NCI-H526 treated with DMSO at 0.1 percent for 48 hours (cell line): ENCODE data around the gene RPS6KA3.
"Not testable (repeated sequence)": the region's sequence is repeated elsewhere in the genome, so short reads cannot be mapped to it uniquely, and the experiment has no call there.

Experiments used
- DNase-seq: peaks from one replicate; lab custom pipeline; 2025; lab: John Stamatoyannopoulos, UW

The RPS6KA3 gene

GRCh38 chrX:20218836-20219505 is 47.7 kb downstream of the RPS6KA3 start:
- no peak for DNase-seq

- DNase-seq, result no peak
Observed at GRCh38 chrX:20217906-20218305, 48.8 kb downstream of the RPS6KA3 start.

DNA sequence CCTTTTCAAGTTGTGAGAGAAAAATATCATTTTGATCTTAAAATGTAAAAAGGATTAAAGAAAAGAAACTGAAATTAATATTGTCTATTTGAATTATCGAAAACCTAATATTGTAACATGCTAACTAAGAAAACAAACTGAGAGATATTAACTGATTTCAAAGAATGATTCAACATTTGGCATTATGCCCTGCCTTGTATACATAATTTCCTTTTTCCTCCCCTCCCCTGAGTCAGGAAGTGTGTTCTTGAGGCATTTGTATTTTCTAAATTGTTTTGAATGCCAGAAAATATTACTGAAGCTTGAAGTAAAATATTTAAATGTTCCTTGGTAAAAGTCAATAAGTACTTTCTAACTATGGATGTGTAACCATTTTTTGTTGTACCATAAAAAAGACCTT is 49.4 kb downstream of the RPS6KA3 start:
- no peak for DNase-seq

- DNase-seq, result no peak
Observed at GRCh38 chrX:20215565-20215964, 51.1 kb downstream of the RPS6KA3 start.

DNA sequence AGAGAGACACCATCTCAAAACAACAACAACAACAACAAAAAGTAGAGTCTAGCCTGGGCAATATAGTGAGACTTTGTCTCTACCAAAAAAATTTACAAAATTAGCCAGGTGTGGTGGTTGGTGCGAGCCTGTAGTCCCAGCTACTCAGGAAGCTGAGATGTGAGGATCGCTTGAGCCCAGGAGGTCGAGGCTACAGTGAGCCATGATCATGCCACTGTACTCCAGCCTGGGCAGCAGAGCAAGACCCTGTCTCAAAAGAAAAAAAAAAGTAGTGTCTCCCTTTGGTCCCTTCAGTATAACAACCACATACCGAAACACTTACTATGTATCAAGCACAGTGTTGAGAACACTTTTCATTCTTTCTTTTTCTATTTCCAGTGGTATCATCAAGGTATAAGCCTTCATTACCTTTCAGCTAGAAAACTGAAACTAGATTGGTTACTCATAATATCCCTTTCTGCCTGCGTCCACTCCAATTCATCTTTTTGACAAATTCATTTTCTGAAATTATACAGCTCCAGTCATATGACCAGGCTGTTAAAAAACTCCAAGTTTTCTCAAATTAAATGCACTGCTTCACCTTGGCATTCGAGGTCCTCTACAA is 54.1 kb downstream of the RPS6KA3 start:
- DNase-seq, result no peak

DNA sequence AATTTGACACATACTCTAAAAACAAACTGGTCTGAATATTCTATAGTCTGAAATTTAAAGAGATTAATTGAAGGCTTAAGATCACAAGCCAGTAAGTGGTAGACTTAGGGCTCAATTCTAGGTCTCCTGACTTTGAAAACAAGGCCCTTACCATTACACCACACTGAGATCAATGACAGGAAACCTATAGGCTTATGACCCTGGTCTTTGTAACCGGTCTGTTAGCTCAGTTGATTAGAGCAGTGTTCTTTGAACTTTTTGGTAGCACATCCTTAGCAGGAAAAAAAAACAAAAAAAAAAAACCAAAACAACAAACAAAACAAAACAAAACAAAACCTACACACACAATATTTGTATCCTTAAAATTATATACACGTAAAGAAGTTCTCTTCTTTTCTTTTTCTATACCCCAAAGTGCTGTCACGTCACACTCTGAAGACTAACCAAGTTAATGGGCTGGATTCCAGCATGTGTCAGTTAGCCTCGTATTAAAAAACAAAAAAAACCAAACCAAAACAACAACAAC is 55.4 kb downstream of the RPS6KA3 start:
- DNase-seq, result no peak

DNA sequence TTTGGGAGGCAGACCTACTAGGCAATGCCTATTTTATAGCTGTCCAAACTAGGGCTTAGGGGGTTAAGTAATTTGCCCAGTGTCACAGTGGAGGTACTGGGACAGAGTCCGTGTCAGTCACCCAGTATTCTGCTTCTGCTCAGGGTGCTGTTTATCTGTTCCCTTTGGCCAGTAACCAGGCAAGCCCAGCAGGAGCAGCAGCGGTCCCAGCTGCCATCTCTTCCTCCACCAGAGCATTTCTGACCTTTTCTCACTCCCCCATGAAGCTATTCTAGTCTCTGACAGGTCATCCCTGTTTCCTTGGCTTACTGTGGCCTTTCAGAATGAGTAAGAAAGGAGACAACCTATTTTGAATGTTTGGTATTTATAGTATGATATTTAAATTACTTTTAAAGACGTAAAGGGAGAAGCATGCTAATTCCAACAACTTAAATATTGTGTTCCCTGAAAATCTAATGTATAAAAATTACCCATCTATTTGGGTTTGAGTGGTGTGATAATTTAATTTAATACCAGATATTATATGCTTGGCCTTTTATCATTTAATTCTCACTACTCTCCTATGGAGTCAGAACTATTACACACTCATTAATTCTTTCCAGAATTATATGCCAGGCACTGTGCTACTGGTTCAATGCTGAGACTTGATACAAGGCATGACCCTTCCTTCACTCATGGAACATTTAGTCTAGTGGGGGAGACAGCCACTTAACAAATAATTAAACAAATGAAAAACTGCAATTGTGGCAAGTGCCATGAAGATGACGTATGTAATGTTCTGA is 60.6 kb downstream of the RPS6KA3 start:
- no peak for DNase-seq

- no peak for DNase-seq
Observed at GRCh38 chrX:20204351-20204750, 62.4 kb downstream of the RPS6KA3 start.

- no peak for DNase-seq
Observed at GRCh38 chrX:20197641-20198210, 69.0 kb downstream of the RPS6KA3 start.

DNA sequence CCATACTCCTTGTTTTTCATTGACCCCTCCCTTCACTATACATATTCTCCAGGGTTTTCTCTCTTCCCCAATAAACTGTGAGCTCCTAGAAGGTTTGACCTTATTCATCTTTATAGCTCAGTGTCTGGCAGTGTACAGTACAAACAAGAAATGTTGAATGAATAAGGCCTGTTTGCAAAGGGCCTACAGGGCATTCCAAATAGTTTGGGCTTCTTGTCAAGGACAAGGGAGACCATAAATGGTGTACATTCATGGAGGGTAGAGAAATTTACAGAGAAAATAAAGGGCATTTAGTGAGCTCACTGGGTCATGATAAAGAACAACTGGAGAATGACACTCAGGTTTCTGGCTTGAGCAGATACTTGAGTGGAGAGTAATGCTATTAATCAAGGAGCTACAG is 77.5 kb downstream of the RPS6KA3 start:
- DNase-seq, result no peak

DNA sequence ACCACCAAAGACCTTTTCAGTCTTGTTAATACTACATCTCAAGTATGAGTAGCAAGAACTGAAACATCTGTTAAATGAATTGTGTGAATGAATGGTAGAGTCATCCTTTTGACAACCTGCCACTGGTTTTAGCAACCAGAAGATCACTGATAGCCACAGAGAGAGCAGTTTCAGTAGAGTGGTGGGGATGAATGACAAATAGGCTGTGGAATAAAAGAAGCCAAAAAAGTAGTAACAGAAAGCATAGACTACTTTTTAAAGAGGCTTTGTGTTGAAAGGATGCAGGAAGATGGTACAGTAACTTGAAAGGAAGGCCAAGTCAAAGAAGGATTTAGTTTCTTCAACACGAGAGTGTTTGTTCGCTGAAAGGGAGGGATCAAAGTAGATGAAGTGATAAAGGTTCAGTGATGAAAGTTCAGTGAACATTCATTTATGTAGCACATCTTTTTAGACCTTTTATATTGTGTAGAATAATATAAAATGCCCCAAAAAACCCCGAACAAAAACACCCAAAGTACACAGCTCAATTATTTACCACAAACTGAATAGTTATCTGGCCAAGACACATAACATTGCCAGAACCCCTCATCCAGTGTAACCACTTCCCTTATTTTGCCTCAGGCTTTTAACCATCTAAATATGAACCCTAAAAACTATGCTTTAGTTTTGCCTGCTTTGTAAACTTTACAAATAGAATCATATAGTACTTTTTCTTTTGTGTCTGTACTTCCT is 84.9 kb downstream of the RPS6KA3 start:
- DNase-seq, result no peak

DNA sequence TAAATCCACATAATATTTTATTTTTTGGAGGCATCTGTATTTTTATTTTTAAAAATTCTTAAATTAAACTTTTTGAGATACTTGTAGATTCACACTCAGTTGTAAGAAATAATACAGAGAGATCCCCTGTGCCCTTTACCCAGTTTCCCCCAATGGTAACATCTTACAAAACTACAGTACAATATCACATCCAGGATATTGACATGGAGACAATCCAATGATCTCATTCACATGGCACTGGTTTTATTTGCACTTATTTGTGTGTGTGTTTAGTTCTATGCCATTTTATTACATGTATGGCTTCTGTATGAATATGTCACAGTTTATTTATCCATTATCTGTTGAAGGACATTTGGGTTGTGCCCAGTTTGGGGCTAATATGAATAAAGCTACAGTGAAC is 89.6 kb downstream of the RPS6KA3 start:
- DNase-seq, result no peak

DNA sequence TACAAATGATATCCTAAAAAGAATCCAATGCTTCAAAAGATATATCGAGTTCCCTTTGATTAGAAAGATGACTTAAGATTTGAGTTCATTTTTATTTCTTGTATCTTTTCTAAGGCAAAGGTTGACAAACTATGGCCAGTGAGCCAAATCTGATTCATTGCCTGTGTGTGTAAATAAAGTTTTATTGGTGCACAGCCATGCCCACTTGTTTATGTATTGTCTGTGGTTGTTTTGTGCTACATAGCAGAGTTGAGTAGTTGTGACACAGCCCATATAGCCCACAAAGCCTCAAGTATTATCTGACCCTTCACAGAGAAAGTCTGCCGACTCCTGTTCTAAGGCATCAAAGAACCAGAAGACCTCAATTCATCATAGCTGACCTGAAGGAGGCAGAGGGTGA is 92.9 kb downstream of the RPS6KA3 start:
- DNase-seq, result no peak

- DNase-seq, result no peak
Observed at GRCh38 chrX:20173313-20173712, 93.4 kb downstream of the RPS6KA3 start.

DNA sequence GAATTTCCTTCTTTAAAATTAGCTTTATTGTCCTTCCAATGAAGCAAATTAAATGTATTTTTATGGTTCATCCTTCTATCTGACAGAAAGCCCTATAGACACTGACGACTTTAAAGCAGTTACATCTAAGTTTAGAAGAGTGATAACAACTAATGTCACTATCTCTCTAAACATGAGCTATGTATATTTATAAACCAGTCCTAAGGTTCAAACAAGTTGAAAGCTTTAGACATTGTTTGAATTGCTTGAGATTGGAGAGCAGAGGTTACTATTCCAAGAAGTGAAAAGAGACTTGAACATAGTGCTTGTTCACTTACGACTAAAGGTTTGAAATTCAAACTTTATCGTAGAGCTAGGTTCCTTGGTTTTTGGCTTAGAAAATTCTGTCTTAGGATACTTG is 94.8 kb downstream of the RPS6KA3 start:
- no peak for DNase-seq

GRCh38 chrX:20162516-20162915 is 104.2 kb downstream of the RPS6KA3 start:
- not testable (repeated sequence) for DNase-seq

DNA sequence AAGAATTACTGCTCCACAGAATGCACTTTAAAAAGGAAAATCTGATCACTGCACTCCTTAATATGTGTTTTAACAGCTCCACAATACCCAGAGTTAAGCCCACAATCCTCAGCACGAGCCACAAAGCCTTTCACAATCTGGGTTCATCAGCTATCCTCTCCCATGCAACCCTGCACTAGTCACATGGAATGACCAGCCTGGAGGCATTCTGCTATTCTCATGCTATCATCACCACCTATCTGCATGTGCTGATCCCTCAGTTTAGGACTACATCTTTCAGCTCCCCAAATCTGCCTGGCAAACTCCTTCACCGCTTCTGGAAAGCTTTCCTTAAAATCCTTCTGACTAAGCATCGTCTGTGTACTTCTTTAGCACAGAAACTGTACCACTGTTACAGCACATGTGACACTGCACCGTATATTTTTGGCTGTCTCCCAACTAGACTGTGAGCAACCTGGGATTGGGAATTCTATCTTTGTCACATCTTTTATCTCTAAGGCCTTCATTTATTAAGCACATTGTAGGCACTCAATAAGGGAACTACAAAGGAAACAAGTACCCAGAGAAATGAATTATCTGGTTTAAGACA is 106.8 kb downstream of the RPS6KA3 start:
- DNase-seq, result no peak

DNA sequence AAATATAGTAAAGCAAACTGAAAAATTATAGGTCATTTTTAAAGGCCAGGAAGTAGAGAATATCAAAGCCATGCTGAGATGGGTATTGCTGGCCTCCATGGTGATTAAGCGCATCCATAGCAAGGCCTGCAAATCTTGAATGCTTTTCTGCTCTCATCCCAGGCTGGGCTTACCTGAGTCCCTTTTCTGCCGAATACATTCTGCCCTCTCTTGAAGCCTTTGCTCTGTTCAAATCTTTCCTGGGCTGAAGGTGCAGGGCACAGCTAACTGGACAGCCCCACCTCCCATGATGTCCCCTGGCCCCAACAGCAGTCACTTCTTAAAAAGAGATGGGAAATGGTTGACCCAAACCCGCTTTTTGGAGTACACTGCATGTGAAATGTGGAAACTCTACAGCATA is 115.0 kb downstream of the RPS6KA3 start:
- DNase-seq, result no peak

- DNase-seq, result no peak
Observed at GRCh38 chrX:20149326-20149725, 117.4 kb downstream of the RPS6KA3 start.

- no peak for DNase-seq
Observed at GRCh38 chrX:20147561-20147960, 119.1 kb downstream of the RPS6KA3 start.

- DNase-seq, result no peak
Observed at GRCh38 chrX:20144491-20144890, 122.2 kb downstream of the RPS6KA3 start.

DNA sequence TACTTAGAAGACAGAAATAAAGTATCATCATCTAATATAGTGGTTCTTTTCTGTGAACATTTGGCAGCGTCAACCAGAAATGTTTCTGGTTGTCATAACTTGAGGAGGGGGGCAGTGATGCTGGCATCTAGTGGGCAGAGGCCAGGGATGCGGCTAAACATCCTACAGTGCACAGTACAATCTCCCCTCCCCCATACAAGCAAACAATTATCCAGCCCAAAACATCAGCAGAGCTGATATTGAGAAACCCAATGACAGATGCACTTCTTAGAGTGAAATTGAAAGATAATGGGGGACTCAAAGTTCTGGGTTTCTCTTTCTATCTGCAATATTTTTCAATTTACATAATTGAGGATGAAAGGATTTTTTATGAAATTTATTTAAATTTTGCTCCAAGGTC is 123.1 kb downstream of the RPS6KA3 start:
- no peak for DNase-seq
